Measurements from ENCODE around the gene ASCL4.

ASCL4 gene

DNA sequence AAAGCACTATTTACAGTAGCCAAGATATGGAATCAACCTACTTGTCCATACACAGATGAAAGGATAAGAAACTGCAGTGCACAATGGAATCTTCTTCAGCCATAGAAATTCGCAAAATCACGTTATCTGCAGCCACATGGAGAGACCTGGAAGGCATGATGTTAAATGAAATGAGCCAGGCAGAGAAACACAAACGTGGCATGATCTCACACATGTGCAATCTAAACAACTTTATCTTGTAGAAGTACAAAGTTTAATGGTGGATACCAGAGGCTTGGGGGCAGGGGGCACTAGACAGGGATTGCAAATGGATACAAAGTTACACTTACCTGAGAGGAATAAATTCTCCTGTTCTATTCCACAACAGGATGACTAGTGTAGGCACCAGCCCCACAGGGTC is 24.1 kb downstream of the ASCL4 start:
- H3K4me1 ChIP-seq (ENCODE audit: control insufficient read depth, insufficient read depth, low read length, poor library complexity, severe bottlenecking), result no peaks in the 10 kb centered on the region
- 67 to 100% methylated on average over 1 to 2 of the region's 3 CpGs for WGBS, 2 experiments (ENCODE audit: insufficient coverage in 2 of 2)
- H3K36me3 ChIP-seq (ENCODE audit: control insufficient read depth, insufficient read depth, low read length), result no peaks in the 10 kb centered on the region
- H3K9me3 ChIP-seq (ENCODE audit: control insufficient read depth, low read length), result no peaks in the 10 kb centered on the region
- H3K4me3 ChIP-seq (ENCODE audit: extremely low read depth, insufficient read depth, low read length, poor library complexity, severe bottlenecking), result no peak overlapping the region
- no peak overlapping the region for H3K27ac ChIP-seq (ENCODE audit: low read depth, low read length, severe bottlenecking)

GRCh38 chr12:107801150-107801549 is 26.6 kb downstream of the ASCL4 start:
- Histone ChIP-seq H3K4me3 (ENCODE audit: extremely low read depth, insufficient read depth, low read length, poor library complexity, severe bottlenecking) (no peak overlapping the region), H3K27ac (ENCODE audit: low read depth, low read length, severe bottlenecking) (no peak overlapping the region), H3K4me1 (ENCODE audit: control insufficient read depth, insufficient read depth, low read length, poor library complexity, severe bottlenecking) (no peaks in the 10 kb centered on the region), H3K9me3 (ENCODE audit: control insufficient read depth, low read length) (no peaks in the 10 kb centered on the region), H3K36me3 (ENCODE audit: control insufficient read depth, insufficient read depth, low read length) (no peaks in the 10 kb centered on the region)

DNA sequence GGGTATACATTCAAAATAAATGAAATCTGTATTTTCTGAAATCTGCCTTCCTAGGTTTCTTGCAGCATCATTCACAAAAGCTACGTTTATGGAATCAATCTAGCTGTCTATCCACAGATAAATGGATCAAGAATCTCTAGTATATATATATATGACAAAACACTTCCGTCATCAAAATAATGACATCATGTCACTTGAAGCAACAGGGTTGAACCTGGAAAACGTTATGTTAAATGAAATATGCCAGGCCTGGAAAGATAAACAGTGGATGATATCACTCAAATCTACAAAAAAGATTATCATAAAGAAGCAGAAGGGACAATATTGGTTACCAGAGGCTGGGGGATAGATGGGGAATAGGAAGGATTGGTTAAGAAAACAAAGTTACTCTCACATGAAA is 28.6 kb downstream of the ASCL4 start:
- Histone ChIP-seq H3K4me1 (ENCODE audit: control insufficient read depth, insufficient read depth, low read length, poor library complexity, severe bottlenecking) (no peaks in the 10 kb centered on the region), H3K27ac (ENCODE audit: low read depth, low read length, severe bottlenecking) (no peak overlapping the region), H3K36me3 (ENCODE audit: control insufficient read depth, insufficient read depth, low read length) (no peaks in the 10 kb centered on the region), H3K4me3 (ENCODE audit: extremely low read depth, insufficient read depth, low read length, poor library complexity, severe bottlenecking) (no peak overlapping the region), H3K9me3 (ENCODE audit: control insufficient read depth, low read length) (no peaks in the 10 kb centered on the region)
- WGBS, 2 experiments (ENCODE audit: insufficient coverage in 2 of 2), result 67% methylated on average over 1 of the region's 3 CpGs; no CpG with 5 or more reads in 1 of the 2 experiments

- Histone ChIP-seq H3K27ac (ENCODE audit: low read depth, low read length, severe bottlenecking) (no peak overlapping the region), H3K9me3 (ENCODE audit: control insufficient read depth, low read length) (no peaks in the 10 kb centered on the region), H3K4me3 (ENCODE audit: extremely low read depth, insufficient read depth, low read length, poor library complexity, severe bottlenecking) (no peak overlapping the region), H3K4me1 (ENCODE audit: control insufficient read depth, insufficient read depth, low read length, poor library complexity, severe bottlenecking) (no peaks in the 10 kb centered on the region), H3K36me3 (ENCODE audit: control insufficient read depth, insufficient read depth, low read length) (no peaks in the 10 kb centered on the region)
- 87% methylated on average over 18 to 19 of the region's 22 CpGs for WGBS, 2 experiments (ENCODE audit: insufficient coverage in 2 of 2)
Measured at GRCh38 chr12:107805488-107806180, 31.1 kb downstream of the ASCL4 start.

DNA sequence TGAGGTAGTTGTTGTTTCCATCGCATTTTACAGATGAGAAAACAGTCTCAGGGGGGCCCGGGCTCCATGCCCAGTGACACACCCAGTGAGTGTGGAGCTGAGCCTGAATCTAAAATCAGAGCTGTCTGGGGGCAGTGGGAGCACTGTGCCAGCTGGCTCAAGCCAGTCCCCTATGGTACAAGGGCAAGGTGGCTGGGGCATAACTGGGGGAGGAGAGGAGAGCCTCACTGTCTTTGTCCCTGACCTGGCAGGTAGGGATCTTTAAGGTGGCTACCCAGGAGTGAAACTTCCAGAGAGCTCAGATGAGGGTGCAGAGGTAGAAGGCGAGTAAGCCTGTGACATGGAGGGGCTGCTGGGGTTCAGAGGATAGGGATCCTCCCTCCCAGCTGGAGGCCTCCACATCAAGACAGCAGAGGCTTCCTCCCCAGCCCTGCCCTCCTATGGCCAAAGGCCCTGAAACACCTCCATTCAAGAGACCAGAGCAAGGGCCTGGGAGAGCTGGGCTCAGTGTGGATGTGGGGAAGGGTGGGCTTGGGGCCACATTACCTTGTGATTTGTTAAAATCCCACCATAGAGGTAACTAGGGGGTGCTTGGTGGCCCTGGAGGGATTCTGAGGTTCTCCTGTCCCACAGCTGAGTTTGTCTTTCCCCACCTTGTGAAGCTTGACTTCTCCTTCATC is 33.1 kb downstream of the ASCL4 start:
- Histone ChIP-seq H3K27ac (ENCODE audit: low read depth, low read length, severe bottlenecking) (no peak overlapping the region), H3K9me3 (ENCODE audit: control insufficient read depth, low read length) (no peaks in the 10 kb centered on the region), H3K36me3 (ENCODE audit: control insufficient read depth, insufficient read depth, low read length) (no peaks in the 10 kb centered on the region), H3K4me3 (ENCODE audit: extremely low read depth, insufficient read depth, low read length, poor library complexity, severe bottlenecking) (no peak overlapping the region), H3K4me1 (ENCODE audit: control insufficient read depth, insufficient read depth, low read length, poor library complexity, severe bottlenecking) (no peaks in the 10 kb centered on the region)
- 50 to 70% methylated on average over 2 to 3 of the region's 3 CpGs for WGBS, 2 experiments (ENCODE audit: insufficient coverage in 2 of 2)

GRCh38 chr12:107817250-107817649 is 42.7 kb downstream of the ASCL4 start:
- no peak overlapping the region for H3K4me3 ChIP-seq (ENCODE audit: extremely low read depth, insufficient read depth, low read length, poor library complexity, severe bottlenecking)
- H3K9me3 ChIP-seq (ENCODE audit: control insufficient read depth, low read length), result peaks cover 11% of the 10 kb centered on the region
- H3K27ac ChIP-seq (ENCODE audit: low read depth, low read length, severe bottlenecking), result no peak overlapping the region
- no peaks in the 10 kb centered on the region for H3K36me3 ChIP-seq (ENCODE audit: control insufficient read depth, insufficient read depth, low read length)
- WGBS, 2 experiments (ENCODE audit: insufficient coverage in 2 of 2), result 75 to 100% methylated on average over 1 of the region's 1 CpG
- H3K4me1 ChIP-seq (ENCODE audit: control insufficient read depth, insufficient read depth, low read length, poor library complexity, severe bottlenecking), result no peaks in the 10 kb centered on the region

GRCh38 chr12:107818984-107819383 is 44.5 kb downstream of the ASCL4 start:
- no peak overlapping the region for H3K4me3 ChIP-seq (ENCODE audit: extremely low read depth, insufficient read depth, low read length, poor library complexity, severe bottlenecking)
- H3K27ac ChIP-seq (ENCODE audit: low read depth, low read length, severe bottlenecking), result no peak overlapping the region
- peaks cover 11% of the 10 kb centered on the region for H3K9me3 ChIP-seq (ENCODE audit: control insufficient read depth, low read length)
- WGBS, 2 experiments (ENCODE audit: insufficient coverage in 2 of 2), result 80 to 84% methylated on average over 5 to 6 of the region's 7 CpGs
- no peaks in the 10 kb centered on the region for H3K4me1 ChIP-seq (ENCODE audit: control insufficient read depth, insufficient read depth, low read length, poor library complexity, severe bottlenecking)
- H3K36me3 ChIP-seq (ENCODE audit: control insufficient read depth, insufficient read depth, low read length), result no peaks in the 10 kb centered on the region

GRCh38 chr12:107822356-107822755 is 47.9 kb downstream of the ASCL4 start:
- Histone ChIP-seq H3K4me1 (ENCODE audit: control insufficient read depth, insufficient read depth, low read length, poor library complexity, severe bottlenecking) (no peaks in the 10 kb centered on the region), H3K27ac (ENCODE audit: low read depth, low read length, severe bottlenecking) (no peak overlapping the region), H3K9me3 (ENCODE audit: control insufficient read depth, low read length) (peaks cover 19% of the 10 kb centered on the region), H3K36me3 (ENCODE audit: control insufficient read depth, insufficient read depth, low read length) (no peaks in the 10 kb centered on the region), H3K4me3 (ENCODE audit: extremely low read depth, insufficient read depth, low read length, poor library complexity, severe bottlenecking) (no peak overlapping the region)
- 43 to 50% methylated on average over 4 to 8 of the region's 8 CpGs for WGBS, 2 experiments (ENCODE audit: insufficient coverage in 2 of 2)

Data from mesodermal cell (in vitro differentiated cells).